ENCODE measurements around the gene SCRN1.

Gene SCRN1

DNA sequence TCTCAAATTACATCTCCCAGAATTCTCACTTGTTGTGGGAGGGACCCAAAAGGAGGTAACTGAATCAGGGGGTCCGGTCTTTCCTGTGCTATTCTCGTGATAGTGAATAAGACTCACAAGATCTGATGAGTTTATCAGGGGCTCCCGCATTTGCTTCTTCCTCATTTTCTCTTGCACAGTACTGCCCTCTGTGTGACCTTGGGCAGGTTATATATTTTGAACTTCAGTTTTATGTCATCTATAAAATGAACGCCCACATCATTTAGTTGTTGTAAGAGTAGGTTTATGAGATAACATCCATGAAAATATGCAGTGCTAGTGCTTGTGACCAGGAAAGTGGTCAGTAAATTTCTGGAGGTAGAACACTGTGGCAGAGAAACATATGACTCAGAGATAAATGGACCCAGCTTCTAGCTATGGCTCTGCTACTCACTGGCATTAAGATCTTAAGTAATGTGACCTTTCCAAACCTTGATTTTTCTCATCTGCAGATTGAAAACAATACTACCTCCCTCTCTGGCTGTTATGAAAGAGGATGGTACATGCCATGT, 44.3 kb downstream of the SCRN1 start:
- Histone ChIP-seq H3K18ac (ENCODE audit: low read depth in 1 of 2, low read length in 2 of 2) (no peak overlapping the region), H2BK15ac (ENCODE audit: low read depth, poor library complexity, severe bottlenecking) (no peak overlapping the region), H4K91ac (ENCODE audit: low read length) (no peak overlapping the region), H2BK120ac (ENCODE audit: low read depth, low read length) (no peak overlapping the region), H3K9me3 (ENCODE audit: control insufficient read depth, low read length) (no peaks in the 10 kb centered on the region), H3K4me1 (ENCODE audit: control insufficient read depth, insufficient read depth, low read depth, low read length) (peaks cover 7% of the 10 kb centered on the region), H3K27ac (ENCODE audit: low read length, poor library complexity, severe bottlenecking) (no peak overlapping the region), H3K14ac (ENCODE audit: low read length in 2 of 2) (no peak overlapping the region), H3K4me2 (ENCODE audit: low read length, poor library complexity, severe bottlenecking) (no peak overlapping the region), H3K9ac (ENCODE audit: low read length) (no peak overlapping the region), H3K27me3 (ENCODE audit: control insufficient read depth in 1 of 2, insufficient read depth in 1 of 2, low read length in 2 of 2) (no peaks in the 10 kb centered on the region), H3K4ac (ENCODE audit: low read depth in 1 of 2, low read length in 2 of 2) (no peak overlapping the region), H2AK5ac (ENCODE audit: low read length, severe bottlenecking) (no peak overlapping the region), H3K79me1 (replicated peaks; ENCODE audit: low read length, poor library complexity, severe bottlenecking) (peaks cover 51% of the 10 kb centered on the region), H3K36me3 (ENCODE audit: control insufficient read depth in 1 of 2, insufficient read depth in 2 of 2, low read depth in 1 of 2, low read length in 2 of 2) (peaks cover 49 to 94% of the 10 kb centered on the region in 2 experiments), H2AFZ (ENCODE audit: low read depth, low read length) (no peak overlapping the region), H2BK12ac (ENCODE audit: low read length in 2 of 2) (no peak overlapping the region), H4K8ac (ENCODE audit: low read length) (no peak overlapping the region), H3K23ac (ENCODE audit: low read length in 2 of 2) (no peak overlapping the region), H2BK5ac (ENCODE audit: low read depth, low read length, poor library complexity, severe bottlenecking) (no peak overlapping the region), H3K4me3 (ENCODE audit: insufficient read depth in 1 of 2, low read depth in 1 of 2, low read length in 2 of 2) (no peak overlapping the region)
- DNase-seq, result no peak
- 95% methylated on average over 4 of the region's 4 CpGs for WGBS

DNA sequence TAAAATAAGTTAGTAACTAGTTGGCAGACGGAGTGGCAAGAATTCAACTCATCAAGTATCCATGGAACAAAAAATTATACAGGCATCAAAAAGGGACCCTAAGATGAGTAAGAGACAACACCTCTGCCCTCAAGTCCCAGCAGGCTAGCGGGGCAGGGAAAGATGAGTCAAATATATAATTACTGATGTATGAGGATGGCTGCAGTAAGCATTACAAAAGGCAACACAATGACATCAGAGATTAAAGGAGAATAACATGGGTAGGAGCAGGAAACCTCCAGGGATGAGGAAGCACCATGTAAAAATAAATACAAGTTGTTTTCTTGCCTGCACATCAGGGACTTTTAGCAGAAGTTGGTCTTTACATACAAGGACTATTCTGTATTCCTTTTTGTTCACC, 49.4 kb downstream of the SCRN1 start:
- H2BK12ac ChIP-seq (ENCODE audit: low read length in 2 of 2), result no peak overlapping the region
- H3K79me1 ChIP-seq (replicated peaks; ENCODE audit: low read length, poor library complexity, severe bottlenecking), result peaks cover 37% of the 10 kb centered on the region
- H2AFZ ChIP-seq (ENCODE audit: low read depth, low read length), result no peak overlapping the region
- H3K27ac ChIP-seq (ENCODE audit: low read length, poor library complexity, severe bottlenecking), result no peak overlapping the region
- H3K9ac ChIP-seq (ENCODE audit: low read length), result no peak overlapping the region
- H4K8ac ChIP-seq (ENCODE audit: low read length), result no peak overlapping the region
- H3K4me2 ChIP-seq (ENCODE audit: low read length, poor library complexity, severe bottlenecking), result no peak overlapping the region
- no peaks in the 10 kb centered on the region for H3K27me3 ChIP-seq (ENCODE audit: control insufficient read depth in 1 of 2, insufficient read depth in 1 of 2, low read length in 2 of 2)
- H3K36me3 ChIP-seq (ENCODE audit: control insufficient read depth in 1 of 2, insufficient read depth in 2 of 2, low read depth in 1 of 2, low read length in 2 of 2), result peaks cover 40 to 95% of the 10 kb centered on the region in 2 experiments
- no peaks in the 10 kb centered on the region for H3K4me1 ChIP-seq (ENCODE audit: control insufficient read depth, insufficient read depth, low read depth, low read length)
- no peak overlapping the region for H2BK120ac ChIP-seq (ENCODE audit: low read depth, low read length)
- DNase-seq, result no peak
- H3K14ac ChIP-seq (ENCODE audit: low read length in 2 of 2), result no peak overlapping the region
- H2BK15ac ChIP-seq (ENCODE audit: low read depth, poor library complexity, severe bottlenecking), result no peak overlapping the region
- 90% methylated on average over 1 of the region's 2 CpGs for whole genome bisulfite sequencing
- H3K4me3 ChIP-seq (ENCODE audit: insufficient read depth in 1 of 2, low read depth in 1 of 2, low read length in 2 of 2), result no peak overlapping the region
- no peaks in the 10 kb centered on the region for H3K9me3 ChIP-seq (ENCODE audit: control insufficient read depth, low read length)
- H3K4ac ChIP-seq (ENCODE audit: low read depth in 1 of 2, low read length in 2 of 2), result no peak overlapping the region
- H2BK5ac ChIP-seq (ENCODE audit: low read depth, low read length, poor library complexity, severe bottlenecking), result no peak overlapping the region
- no peak overlapping the region for H4K91ac ChIP-seq (ENCODE audit: low read length)
- no peak overlapping the region for H3K18ac ChIP-seq (ENCODE audit: low read depth in 1 of 2, low read length in 2 of 2)
- H3K23ac ChIP-seq (ENCODE audit: low read length in 2 of 2), result no peak overlapping the region
- no peak overlapping the region for H2AK5ac ChIP-seq (ENCODE audit: low read length, severe bottlenecking)

DNA sequence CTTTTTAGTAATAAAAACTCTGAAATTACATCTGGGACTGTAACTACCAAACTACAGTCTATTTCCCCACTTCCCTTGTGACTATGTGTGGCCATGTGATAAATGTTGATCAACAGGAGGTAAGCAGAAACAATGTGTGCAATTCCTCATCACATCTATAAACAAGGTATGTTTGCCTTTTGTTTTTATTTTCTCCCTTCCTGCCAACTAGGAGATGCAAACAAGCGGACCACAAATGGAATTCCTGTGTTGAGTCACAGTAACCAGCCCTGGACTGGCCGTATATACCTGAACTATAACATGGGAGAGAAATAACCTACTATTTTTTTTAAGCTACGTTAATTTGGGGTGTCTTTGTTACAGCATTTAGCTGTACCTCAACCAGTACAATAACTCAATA, 52.5 kb downstream of the SCRN1 start:
- Histone ChIP-seq H4K91ac (ENCODE audit: low read length) (no peak overlapping the region), H3K4me3 (ENCODE audit: insufficient read depth in 1 of 2, low read depth in 1 of 2, low read length in 2 of 2) (no peak overlapping the region), H3K4me2 (ENCODE audit: low read length, poor library complexity, severe bottlenecking) (no peak overlapping the region), H3K14ac (ENCODE audit: low read length in 2 of 2) (no peak overlapping the region), H2BK15ac (ENCODE audit: low read depth, poor library complexity, severe bottlenecking) (no peak overlapping the region), H2BK12ac (ENCODE audit: low read length in 2 of 2) (no peak overlapping the region), H3K23ac (ENCODE audit: low read length in 2 of 2) (no peak overlapping the region), H4K8ac (ENCODE audit: low read length) (no peak overlapping the region), H3K36me3 (ENCODE audit: control insufficient read depth in 1 of 2, insufficient read depth in 2 of 2, low read depth in 1 of 2, low read length in 2 of 2) (peaks cover 29 to 85% of the 10 kb centered on the region in 2 experiments), H3K9me3 (ENCODE audit: control insufficient read depth, low read length) (no peaks in the 10 kb centered on the region), H2AFZ (ENCODE audit: low read depth, low read length) (no peak overlapping the region), H3K4ac (ENCODE audit: low read depth in 1 of 2, low read length in 2 of 2) (no peak overlapping the region), H3K9ac (ENCODE audit: low read length) (no peak overlapping the region), H2AK5ac (ENCODE audit: low read length, severe bottlenecking) (no peak overlapping the region), H3K79me1 (replicated peaks; ENCODE audit: low read length, poor library complexity, severe bottlenecking) (peaks cover 26% of the 10 kb centered on the region), H2BK120ac (ENCODE audit: low read depth, low read length) (no peak overlapping the region), H3K18ac (ENCODE audit: low read depth in 1 of 2, low read length in 2 of 2) (no peak overlapping the region), H3K4me1 (ENCODE audit: control insufficient read depth, insufficient read depth, low read depth, low read length) (peaks cover 2% of the 10 kb centered on the region), H3K27me3 (ENCODE audit: control insufficient read depth in 1 of 2, insufficient read depth in 1 of 2, low read length in 2 of 2) (no peaks in the 10 kb centered on the region), H3K27ac (ENCODE audit: low read length, poor library complexity, severe bottlenecking) (no peak overlapping the region), H2BK5ac (ENCODE audit: low read depth, low read length, poor library complexity, severe bottlenecking) (no peak overlapping the region)
- 87% methylated on average over 2 of the region's 3 CpGs for WGBS
- peak; percentile 18 for DNase-seq

DNA sequence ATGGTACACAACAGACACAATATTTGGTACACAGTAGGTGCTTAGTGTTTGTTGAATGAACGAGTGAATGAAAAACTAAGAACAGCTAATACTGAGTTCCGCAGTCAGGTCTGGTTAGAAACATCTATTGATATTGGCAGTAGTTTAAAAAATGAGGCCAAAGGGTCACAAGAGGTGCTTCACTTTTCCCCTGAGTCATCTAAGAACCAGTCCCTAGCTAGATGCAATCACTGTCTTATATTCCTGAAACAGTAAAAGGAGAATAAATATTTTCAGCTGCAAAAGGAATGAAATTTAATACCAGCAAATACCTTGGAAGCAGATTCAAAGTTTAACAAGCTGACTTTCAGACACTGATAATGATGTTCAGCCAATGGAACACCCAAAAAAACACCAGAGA, 54.5 kb downstream of the SCRN1 start:
- Histone ChIP-seq H2BK15ac (ENCODE audit: low read depth, poor library complexity, severe bottlenecking) (no peak overlapping the region), H3K4me3 (ENCODE audit: insufficient read depth in 1 of 2, low read depth in 1 of 2, low read length in 2 of 2) (no peak overlapping the region), H3K14ac (ENCODE audit: low read length in 2 of 2) (no peak overlapping the region), H2AFZ (ENCODE audit: low read depth, low read length) (no peak overlapping the region), H2AK5ac (ENCODE audit: low read length, severe bottlenecking) (peak overlapping the region; percentile 62), H3K4me2 (ENCODE audit: low read length, poor library complexity, severe bottlenecking) (no peak overlapping the region), H3K79me1 (replicated peaks; ENCODE audit: low read length, poor library complexity, severe bottlenecking) (peaks cover 29% of the 10 kb centered on the region), H4K91ac (ENCODE audit: low read length) (no peak overlapping the region), H3K23ac (ENCODE audit: low read length in 2 of 2) (no peak overlapping the region), H3K27ac (ENCODE audit: low read length, poor library complexity, severe bottlenecking) (peak overlapping the region; percentile 26), H3K36me3 (ENCODE audit: control insufficient read depth in 1 of 2, insufficient read depth in 2 of 2, low read depth in 1 of 2, low read length in 2 of 2) (peaks cover 33 to 73% of the 10 kb centered on the region in 2 experiments), H3K9ac (ENCODE audit: low read length) (no peak overlapping the region), H3K4me1 (ENCODE audit: control insufficient read depth, insufficient read depth, low read depth, low read length) (peaks cover 4% of the 10 kb centered on the region), H3K9me3 (ENCODE audit: control insufficient read depth, low read length) (no peaks in the 10 kb centered on the region), H3K18ac (ENCODE audit: low read depth in 1 of 2, low read length in 2 of 2) (no peak overlapping the region), H3K4ac (ENCODE audit: low read depth in 1 of 2, low read length in 2 of 2) (no peak overlapping the region), H4K8ac (ENCODE audit: low read length) (no peak overlapping the region), H2BK120ac (ENCODE audit: low read depth, low read length) (no peak overlapping the region), H3K27me3 (ENCODE audit: control insufficient read depth in 1 of 2, insufficient read depth in 1 of 2, low read length in 2 of 2) (no peaks in the 10 kb centered on the region), H2BK5ac (ENCODE audit: low read depth, low read length, poor library complexity, severe bottlenecking) (no peak overlapping the region), H2BK12ac (ENCODE audit: low read length in 2 of 2) (no peak overlapping the region)
- no peak for DNase-seq
- WGBS, result 100% methylated on average over 2 of the region's 2 CpGs
